NB4 (cell line): ENCODE results near the gene OR2C3.

ENCODE experiments used
- CTCF ChIP-seq: IDR thresholded peaks from one replicate; pipeline ENCODE4 v1.5.1; 2012; ENCODE audit warnings: low read depth, low read length
- MAX ChIP-seq: IDR thresholded peaks from 2 replicates; pipeline ENCODE4 v1.6.1; 2011; ENCODE audit warnings: low read depth, low read length
- MYC ChIP-seq: IDR thresholded peaks from 2 replicates; pipeline ENCODE4 v1.6.1; 2011; ENCODE audit warnings: low read depth, low read length
- POLR2A ChIP-seq: IDR thresholded peaks from 2 replicates; pipeline ENCODE4 v1.6.1; 2011; ENCODE audit warnings: mild to moderate bottlenecking; ENCODE audit not compliant: insufficient read length; ENCODE audit errors: extremely low read depth

- peak; percentile 60; the same call in 1 of the 2 replicates for TF ChIP-seq MAX
- no peak for TF ChIP-seq CTCF
- TF ChIP-seq POLR2A, result no peak
- no peak for TF ChIP-seq MYC
These were observed 11.9 kb upstream of the OR2C3 start for GRCh38 chr1:247548092-247548491.
